GM18508 (cell line): ENCODE results near the gene RALGAPB.
"Not testable (repeated sequence)": the region's sequence is repeated elsewhere in the genome, so short reads cannot be mapped to it uniquely, and the experiment has no call there.

Source experiments
- ATAC-seq: cut with Tn5 transposase; IDR thresholded peaks from one replicate; pipeline ENCODE4 v1.9.1; 2021; ENCODE audit warnings: moderate number of reproducible peaks; ENCODE audit not compliant: insufficient read depth, unreplicated experiment

RALGAPB gene

DNA sequence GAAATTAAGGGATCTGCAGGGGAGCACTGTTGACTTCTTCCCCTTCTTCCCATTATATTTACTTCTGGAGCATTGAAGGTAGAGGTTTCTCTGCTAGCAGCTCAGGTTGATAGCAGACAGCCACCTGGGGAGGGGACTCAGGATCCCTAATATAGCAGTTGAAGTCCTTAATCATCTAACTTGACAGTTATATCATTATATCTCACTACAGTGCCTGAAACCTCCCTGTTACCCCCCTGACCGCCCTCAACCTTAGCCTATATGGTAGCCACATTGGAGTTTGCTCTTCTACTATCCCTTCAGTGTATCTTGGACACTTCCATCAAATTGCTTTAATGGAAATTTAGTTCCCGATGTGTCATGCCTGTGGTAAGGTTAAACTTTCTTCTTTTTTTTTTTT lies 7.0 kb downstream of the RALGAPB start:
- no peak for ATAC-seq

DNA sequence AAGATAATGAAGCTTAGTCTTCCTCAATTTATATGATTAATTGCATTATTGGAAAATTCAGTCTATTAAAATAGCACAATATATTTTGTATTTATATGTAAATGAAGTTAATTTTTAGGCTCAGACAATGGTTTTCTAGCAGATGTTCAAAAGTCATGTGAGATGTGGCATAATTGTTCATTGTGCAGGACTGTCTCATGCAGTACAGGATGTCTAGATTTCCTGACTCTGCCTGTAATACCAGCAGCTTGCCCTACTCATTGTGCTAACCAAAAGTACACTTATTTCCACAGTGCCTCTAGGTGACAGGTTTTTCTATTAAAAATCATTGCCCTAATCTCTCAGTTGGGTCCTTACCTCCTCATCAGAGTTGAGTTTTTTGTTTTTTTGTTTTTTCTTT lies 12.4 kb downstream of the RALGAPB start:
- ATAC-seq, result no peak

DNA sequence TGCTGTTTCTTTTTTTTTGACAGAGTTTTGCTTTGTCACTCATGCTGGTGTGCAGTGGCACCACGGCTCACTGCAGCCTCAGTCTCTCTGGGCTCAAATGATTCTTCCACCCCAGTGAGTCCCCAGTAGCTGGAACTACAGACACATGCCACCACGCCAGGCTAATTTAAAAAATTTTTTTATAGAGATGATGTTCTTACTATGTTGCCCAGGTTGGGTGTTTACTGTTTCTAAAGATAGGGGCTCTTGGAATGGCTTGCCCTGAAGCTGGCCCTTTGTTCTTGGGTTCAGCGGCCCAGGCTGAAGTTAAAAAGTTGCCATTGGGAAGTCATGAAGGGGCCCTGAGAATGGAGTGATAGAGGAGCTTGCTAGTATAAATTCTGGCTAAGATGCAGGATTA lies 16.5 kb downstream of the RALGAPB start:
- no peak for ATAC-seq

DNA sequence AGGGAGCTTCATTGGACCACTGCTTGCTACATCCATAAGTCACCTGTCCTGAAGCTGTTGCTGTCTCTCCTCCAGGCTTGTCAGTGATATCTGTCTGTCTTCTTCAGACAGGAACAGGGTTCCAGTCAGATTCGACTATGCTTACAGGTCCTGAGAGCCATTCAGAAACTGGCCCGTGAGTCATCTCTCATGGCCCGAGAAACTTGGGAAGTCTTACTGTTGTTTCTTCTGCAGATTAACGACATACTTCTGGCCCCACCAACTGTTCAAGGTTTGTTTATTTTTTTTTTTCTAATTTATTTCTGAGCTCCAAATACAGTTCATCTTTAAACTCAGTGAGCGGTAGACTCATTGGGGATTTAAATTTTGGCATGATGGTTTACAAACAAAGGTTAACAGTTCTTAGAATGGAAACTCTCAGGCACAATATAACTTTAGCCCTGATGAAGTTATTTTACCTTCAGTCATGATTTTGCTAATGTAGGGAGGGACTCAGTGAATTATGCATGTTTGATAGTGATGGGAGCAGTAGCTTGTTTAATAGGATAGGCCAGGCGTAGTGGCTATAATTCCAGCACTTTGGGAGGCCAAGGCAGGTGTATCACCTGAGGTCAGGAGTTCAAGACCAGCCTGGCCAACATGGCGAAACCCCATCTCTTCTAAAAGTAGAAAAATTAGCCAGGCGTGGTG lies 24.7 kb downstream of the RALGAPB start:
- no peak for ATAC-seq

DNA sequence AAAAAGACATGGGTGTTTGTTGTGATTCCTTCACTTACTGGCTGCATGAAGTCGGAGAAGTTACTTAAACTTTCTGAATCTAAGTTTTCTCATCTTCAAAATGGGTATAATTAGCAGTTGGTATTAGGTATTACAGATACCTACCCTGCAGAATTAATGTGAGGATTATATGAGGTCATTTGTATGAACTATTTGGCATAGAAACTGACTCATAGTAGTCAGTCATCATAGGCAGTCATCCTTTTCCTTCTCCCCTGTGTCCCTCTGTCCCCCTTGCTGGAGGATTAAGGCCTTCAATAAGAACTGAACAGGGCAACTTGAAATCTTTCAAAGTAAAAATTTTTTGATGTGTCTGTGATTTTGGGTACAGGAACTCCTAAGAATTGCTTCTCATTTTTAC lies 26.3 kb downstream of the RALGAPB start:
- ATAC-seq, result no peak

DNA sequence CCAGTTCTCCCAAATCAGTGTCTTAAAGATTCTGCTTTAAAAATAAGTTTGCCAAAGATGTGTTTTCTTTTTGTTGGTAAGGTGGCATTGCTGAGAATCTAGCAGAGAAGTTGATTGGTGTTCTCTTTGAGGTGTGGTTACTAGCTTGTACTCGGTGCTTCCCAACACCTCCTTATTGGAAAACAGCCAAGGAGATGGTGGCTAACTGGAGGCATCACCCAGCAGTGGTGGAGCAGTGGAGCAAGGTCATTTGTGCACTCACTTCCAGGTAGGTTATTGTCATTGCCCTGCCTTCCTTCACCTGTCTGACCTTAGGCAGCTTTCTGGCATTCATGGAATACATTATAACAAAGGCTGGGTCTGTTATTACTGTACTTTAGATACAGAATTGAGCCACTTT lies 26.7 kb downstream of the RALGAPB start:
- ATAC-seq, result no peak

DNA sequence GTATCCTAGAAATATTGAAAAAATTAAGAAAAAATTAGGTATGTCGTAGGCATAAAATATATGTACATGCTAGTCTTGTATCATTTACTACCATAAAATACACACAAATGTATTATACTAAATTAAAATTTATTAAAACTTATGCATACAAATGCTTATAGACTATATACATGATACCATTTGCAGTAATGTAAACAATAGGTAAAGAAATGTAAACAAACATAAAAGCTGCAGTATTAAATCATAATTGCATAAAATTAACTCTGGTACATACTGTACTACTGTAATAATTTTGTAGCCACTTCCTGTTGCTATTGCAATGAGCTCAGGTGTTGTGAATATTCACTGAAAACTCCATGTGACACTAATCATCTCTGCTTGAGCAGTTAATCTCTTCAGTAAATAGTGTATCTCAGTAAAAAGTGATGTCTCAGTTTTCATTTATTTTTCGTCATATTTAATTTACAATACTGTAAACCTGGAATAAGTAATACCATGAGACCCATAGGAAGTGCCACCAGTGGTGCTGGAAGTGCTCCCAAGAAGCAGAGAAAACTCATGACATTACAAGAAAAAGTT lies 29.3 kb downstream of the RALGAPB start:
- no peak for ATAC-seq

DNA sequence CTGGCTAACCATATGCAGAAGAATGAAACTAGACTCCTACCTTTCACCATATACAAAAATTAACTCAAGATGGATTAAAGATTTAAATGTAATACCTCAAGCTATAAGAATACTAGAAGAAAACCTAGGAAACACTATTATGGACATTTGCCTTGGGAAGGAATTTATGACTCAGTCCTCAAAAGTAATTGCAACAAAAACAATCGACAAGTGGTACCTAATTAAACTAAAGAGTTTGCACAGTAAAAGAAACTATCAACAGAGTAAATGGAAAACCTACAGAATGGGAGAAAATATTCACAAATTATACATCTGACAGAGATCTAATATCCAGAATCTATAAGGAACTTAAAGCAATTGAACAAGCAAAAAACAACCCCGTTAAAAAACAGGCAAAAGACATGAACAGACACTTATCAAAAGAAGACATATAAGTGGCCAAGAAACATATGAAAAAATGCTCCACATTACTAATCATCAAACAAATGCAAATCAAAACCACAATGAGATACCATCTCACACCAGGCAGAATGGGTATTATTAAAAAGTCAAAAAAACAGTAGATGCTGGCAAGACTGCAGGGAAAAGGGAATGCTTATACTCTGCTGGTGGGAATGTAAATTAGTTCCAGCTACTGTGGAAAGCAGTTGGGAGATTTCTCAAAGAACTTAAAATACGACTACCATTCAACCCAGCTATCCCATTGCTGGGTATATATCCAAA lies 31.9 kb downstream of the RALGAPB start:
- no peak for ATAC-seq

DNA sequence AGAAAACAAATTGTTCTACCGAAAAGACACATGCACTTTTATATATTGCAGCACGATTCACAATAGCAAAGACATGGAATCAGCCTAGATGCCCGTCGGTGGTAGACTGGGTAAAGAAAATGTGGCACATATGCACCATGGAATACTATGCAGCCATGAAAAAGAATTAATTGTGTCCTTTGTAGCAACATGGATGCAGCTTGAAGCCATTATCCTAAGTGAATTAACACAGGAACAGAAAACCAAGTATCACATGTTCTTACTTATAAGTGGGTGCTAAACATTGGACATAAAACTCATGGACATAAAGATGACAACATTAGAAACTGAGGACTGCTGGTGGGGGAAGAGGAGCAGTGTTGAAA lies 32.4 kb downstream of the RALGAPB start:
- ATAC-seq, result no peak

DNA sequence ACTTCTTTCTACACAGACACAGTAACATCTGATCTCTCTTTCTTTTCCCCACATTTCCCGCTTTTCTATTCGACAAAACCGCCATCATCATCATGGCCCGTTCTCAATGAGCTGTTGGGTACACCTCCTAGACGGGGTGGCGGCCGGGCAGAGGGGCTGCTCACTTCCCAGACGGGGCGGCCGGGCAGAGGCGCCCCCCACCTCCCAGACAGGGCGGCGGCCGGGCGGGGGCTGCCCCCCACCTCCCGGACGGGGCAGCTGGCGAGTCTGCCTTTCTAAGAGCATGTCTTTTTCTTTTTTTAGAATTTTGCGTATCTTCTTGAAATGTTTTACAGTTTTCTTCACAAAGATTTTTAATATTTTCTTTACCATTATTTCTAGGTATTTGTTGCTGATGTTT lies 39.1 kb downstream of the RALGAPB start:
- not testable (repeated sequence) for ATAC-seq

DNA sequence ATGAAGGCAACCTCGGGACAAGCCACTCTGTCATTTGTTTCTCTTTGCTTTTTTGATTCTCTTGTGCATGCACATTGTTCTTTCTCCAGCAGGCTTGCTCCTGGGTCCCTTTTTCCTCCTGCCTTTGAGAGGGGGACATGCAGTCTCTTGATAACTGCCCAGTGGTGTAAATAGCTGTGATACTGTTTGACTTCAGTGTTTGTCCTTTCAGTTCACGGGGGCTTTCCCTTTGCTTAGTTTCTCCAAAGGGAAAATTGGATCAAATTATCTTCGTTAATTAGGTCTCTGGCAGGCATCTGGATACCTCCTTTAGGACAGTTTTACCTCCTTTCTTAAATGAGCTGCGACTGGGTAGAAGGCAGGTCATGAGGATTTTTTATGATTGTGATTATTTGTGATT lies 41.5 kb downstream of the RALGAPB start:
- ATAC-seq, result no peak

DNA sequence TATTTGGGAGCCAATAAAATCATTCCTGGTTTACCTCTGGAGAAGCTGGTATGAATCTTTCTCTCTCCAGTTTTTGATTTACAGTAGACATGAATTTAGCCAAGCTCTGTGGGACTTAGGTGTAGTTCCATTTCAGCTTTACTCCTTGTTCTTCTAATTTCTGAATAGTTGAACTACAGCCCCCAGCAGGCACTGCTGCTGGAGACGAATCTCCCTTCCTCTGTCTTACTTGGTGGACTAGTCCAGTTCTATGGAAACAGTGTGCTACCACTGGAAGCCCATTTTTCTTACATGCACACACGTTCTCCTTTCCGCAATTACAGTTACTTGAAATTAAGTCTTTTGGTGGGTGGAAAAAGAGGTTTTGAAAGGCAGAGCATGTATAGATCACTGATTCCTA lies 42.3 kb downstream of the RALGAPB start:
- no peak for ATAC-seq

DNA sequence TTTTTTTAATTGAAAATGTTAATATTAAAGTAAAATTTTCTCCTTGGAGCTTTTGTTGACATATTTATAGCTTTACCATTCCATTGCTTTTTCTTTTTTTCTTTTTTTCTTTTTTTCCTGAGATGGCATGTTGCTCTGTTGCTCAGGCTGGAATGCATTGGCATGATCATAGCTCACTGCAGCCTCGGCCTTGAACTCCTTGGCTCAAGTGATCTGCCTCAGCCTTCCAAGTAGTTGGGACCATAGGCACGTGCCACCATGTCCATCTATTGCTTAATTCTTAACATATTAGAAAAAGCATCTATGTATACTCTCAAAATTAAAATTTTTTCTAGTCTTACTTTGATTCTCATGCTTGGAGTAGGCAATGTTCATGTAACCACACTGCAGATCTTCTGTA lies 43.0 kb downstream of the RALGAPB start:
- no peak for ATAC-seq

DNA sequence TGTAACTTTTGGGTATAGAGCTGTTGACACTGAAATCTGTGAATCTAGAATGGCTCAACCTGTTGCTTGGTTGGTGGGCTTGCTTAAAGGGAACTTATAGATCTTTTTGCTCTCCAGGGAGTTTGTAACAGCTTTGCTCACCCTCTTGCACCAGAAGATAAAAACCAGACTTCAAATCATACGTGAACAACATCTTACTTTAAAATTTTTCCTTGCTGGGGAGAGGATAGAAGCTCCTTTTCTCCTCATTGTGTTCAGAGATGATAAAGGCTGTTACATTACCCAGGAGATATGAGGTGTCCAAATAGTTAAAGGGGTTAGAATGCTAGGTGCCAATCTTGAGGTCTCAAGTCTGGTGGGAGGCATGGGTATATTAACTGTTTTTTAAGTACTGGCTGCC lies 46.8 kb downstream of the RALGAPB start:
- no peak for ATAC-seq

DNA sequence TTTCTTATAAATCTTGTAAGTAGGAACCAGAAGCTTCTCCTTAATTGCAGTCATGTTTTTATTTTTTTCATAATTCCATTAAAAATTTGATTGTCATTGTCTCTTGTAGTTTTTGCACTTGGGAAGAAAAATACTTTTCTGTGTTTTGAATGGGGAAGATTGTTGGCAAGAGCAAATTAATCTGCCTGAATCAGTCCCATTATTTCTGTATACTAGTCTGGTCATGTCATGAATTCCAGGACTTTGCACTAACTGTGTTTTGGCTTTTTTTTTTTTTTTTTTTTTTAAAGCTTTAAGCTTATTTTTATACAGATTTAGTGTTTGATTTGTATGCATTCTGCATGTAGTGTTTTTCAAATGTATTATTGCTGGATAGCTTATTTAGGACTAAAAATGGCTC lies 47.6 kb downstream of the RALGAPB start:
- no peak for ATAC-seq

DNA sequence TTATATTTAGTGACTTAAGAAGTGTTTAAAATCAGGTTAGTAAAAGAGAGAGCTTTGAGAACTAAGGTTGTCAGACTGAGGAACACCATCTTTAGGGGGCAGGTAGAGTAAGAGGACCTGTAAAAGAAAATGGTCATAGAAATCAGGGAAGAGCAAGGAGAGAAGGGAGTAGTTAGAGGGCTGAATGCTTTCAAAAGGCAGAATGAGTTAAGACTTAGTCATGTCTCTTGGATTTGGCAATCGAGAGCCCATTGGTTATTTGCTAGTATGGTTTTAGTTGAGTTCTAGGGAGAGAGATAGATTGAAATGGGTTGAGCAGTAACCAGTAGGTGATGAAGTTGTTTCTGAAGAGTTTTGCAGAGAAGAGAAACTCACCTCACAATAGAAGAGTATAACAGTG lies 51.1 kb downstream of the RALGAPB start:
- ATAC-seq, result no peak

DNA sequence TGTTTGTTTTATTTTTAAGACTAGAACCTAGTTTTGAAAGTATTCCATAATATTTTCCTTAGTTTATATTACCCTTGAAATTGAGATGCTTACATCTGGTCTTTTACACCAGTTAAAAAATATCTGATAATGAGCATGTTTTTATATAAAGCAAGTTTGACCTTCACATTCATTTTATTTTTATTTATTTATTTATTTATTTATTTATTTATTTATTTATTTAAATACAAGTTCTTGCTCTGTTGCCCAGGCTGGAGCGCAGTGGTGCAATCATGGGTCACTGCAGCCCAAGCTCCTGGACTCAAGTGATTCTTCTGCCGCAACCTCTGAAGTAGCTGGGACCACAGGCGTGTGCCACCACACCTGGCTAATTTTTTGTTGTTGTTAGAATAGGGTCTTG lies 55.5 kb downstream of the RALGAPB start:
- no peak for ATAC-seq

DNA sequence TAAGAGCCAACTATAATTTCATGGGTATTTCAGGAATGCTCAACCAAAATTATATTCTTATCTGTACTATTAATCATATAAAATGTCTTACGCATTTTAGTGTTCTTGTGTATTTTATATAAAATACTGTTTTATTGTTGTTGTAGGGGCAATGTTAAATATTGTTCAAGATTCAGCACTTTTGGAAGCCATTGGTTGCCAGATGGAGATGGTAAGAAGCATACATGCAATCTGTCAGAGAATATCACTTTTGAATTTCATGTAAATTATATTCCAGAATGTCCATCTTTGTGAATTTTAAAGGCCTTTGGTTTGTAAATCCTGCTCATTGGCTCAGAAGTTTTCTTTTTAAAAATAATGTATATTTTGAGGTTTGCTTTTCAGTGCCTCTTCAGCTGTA lies 58.4 kb downstream of the RALGAPB start:
- ATAC-seq, result no peak

DNA sequence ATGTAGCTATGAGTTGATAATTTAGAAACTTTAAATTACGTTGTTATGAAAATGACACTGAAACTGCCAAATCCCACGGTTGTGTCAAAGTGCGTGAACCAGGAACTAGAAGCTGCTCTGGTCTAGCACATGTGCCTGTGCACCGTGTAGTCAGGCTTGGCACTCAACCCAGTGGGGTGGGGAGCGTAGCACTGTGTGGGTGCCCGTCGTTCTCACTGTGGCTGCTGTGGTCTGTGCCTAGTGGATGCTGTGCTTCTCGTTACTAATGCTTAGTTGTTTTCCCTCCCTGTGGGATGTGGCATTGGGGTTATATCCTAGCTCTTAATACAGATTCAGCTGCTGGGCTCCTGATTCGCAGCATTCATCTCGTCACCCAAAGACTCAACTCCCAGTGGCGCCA lies 62.1 kb downstream of the RALGAPB start:
- ATAC-seq, result no peak

DNA sequence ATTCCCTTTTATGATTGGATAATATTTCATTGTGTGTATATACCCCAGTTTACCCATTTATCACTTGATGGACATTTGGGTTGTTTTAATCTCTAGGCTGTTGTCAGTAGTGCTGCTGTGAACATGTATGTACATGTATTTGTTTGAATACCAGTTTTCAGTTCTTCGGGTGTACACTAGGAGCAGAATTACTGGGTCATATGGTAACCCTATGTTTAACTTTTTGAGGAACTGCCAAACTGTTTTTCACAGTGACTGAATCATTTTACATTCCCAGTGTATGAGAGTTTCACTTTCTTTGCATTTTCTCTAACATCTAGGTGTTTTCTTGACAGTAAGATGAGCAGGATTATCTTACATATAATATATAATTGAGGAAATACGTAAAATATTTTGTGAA lies 63.7 kb downstream of the RALGAPB start:
- no peak for ATAC-seq

DNA sequence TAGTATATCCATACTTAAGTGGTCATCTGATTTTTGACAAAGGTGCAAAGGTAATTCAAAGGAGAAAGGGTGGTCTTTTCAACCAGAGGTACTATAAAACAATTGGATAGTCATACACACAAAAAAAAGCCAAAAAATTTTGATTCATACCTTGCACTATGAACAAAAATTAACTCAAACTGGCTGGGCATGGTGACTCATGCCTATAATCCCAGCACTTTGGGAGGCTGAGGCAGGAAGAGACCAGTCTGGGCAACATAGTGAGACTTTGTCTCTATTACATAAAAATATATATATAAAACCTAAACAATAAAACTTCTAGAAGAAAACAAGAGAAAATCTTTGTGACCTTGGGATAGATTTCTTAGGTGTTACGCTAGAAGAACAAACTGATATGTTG lies 64.5 kb downstream of the RALGAPB start:
- no peak for ATAC-seq

DNA sequence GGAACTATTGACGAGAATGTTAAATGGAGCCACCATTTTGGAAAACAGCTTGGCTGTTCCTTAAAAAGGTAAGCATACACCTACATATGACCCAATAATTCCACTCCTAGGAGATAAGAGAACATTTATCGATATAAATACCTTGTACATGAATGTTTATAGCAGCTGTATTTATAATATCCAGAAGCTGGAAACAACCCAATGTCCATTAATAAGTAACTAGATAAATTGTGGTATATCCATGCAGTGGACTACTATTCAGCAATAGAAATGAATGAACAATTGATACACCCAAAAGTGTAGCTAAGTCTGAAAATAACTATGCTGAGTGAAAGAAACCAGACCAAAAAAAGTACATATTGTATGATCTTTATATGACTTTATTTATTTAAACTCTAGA lies 66.1 kb downstream of the RALGAPB start:
- ATAC-seq, result no peak
